NCI-H82 treated with DMSO at 0.1 percent for 48 hours (cell line): ENCODE results near the gene CBFA2T2.
"Not testable (repeated sequence)": the region's sequence is repeated elsewhere in the genome, so short reads cannot be mapped to it uniquely, and the experiment has no call there.

ENCODE experiments used
- DNase-seq: peaks from one replicate; lab custom pipeline; 2025; ENCODE audit not compliant: unreplicated experiment; lab: John Stamatoyannopoulos, UW

CBFA2T2 gene

GRCh38 chr20:33689973-33690372 lies 200.1 kb downstream of the CBFA2T2 start:
- no peak for DNase-seq

DNA sequence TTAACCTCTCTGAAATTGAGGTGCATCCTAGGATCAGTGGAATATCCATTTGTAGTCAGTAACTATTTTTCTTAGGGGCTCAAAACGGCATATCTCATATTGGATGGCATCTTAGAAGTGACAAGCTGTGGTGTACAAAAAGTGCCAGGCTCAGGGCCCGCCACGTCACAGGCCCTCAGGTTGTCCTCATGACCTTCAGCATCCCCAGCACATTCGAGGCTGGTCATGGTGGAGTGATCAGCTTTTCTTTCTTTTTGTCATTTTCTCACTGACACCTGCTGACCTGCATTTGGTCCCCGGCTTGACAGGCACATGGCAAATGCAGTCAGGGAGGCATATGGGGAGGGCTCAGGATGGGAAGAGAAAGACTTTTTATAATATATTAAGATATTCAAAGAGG lies 203.4 kb downstream of the CBFA2T2 start:
- no peak for DNase-seq

DNA sequence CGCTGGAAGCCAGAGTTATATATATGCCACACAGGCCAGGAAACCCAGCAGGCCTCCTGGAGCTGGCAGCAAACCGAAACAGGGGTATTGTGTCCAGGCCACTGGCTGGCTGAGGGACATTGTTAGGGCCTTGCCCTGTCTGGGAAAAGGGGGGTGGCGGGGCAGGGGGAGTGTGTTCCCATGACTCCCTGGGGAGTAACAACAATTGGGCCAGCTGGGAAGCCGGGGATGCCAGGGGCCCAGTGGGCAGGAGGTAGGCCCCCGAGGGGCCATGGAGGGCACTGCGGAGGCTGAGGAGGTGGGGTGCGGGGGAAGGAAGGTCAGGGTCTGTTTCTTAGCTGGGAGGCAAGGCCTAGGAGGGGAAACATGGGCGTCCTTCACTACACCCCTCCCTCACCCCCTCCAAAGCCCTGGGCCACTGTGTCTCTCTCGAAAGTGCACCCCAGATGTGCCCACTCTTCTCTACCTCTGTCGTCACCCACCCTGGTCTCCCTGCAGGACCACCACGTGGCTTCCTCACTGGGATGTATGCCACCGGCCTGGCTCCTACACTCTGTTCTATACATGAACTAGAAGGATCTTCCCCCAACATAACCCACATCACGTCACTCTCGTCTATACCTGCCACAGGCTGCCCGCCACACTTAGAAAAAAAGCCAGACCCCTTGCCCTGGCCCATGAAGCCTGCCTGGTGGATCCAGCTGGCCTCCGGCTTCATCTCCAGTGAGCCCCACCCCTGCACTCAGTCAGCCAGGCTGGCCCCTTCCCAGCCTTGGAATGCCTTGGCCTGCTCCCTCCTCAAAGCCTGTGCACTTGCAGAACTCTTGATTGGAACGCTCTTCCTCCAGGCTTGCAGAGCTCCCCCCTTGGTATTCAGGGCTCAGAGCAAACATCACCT lies 204.1 kb downstream of the CBFA2T2 start:
- DNase-seq = no peak

- DNase-seq = no peak
These were observed 204.7 kb downstream of the CBFA2T2 start for GRCh38 chr20:33694639-33695012.

- DNase-seq = no peak
These were observed 206.6 kb downstream of the CBFA2T2 start for GRCh38 chr20:33696448-33696847.

DNA sequence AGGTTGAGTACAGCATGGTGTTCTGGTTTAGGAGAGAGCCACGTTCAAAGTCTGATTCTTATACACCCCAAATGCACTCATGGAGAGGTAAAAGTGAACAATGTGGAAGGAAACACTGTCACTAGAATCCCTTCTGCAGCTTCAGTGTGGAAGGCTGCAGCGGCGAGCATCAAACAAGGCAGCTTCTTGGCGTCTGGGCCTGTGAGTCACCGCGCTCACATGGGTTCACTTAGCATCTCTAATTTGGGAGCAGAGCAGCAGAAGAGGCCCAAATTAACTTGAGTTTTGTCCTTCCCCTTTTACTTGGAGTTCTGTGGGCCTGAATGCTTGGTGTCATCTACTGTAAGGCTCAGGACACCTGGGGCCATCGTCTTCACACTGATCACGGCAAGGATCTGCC lies 207.2 kb downstream of the CBFA2T2 start:
- DNase-seq = no peak

GRCh38 chr20:33698966-33699365 lies 209.1 kb downstream of the CBFA2T2 start:
- not testable (repeated sequence) for DNase-seq
